Renal cortical epithelial cell (primary cell): ENCODE data around the gene CARS2. TPM values are rescaled to one million over a fixed set of nuclear protein-coding genes. Genes with fewer than 3 reads are reported as not detected.
"Not testable (repeated sequence)": the region's sequence is repeated elsewhere in the genome, so short reads cannot be mapped to it uniquely, and the experiment has no call there.

Experiments
- DNase-seq: peaks from one replicate; pipeline ENCODE4 v3.0.0-alpha.2; 2011; ENCODE audit warnings: low read depth
- total RNA-seq: library from RNA; depleted of rRNA; stranded (reverse); fragments of >200 nt; gene quantifications from 2 replicates; pipeline ENCODE4 v1.2.3, GENCODE V29; 2014

The CARS2 gene
- total RNA-seq, 1 donor from 2014 or later, result 73.5 TPM

- DNase-seq, result no peak
These were observed 23.2 kb downstream of the CARS2 start for GRCh38 chr13:110682746-110683145.

- no peak for DNase-seq
These were observed 23.9 kb downstream of the CARS2 start for GRCh38 chr13:110681868-110682550.

- DNase-seq, result no peak
These were observed 25.1 kb downstream of the CARS2 start for GRCh38 chr13:110680852-110681251.

- no peak for DNase-seq
These were observed 28.0 kb downstream of the CARS2 start for GRCh38 chr13:110677731-110678545.

- no peak for DNase-seq
These were observed 29.0 kb downstream of the CARS2 start for GRCh38 chr13:110676595-110677587.

GRCh38 chr13:110669814-110670213 lies 36.1 kb downstream of the CARS2 start:
- DNase-seq, result not testable (repeated sequence)

GRCh38 chr13:110669036-110669435 lies 36.9 kb downstream of the CARS2 start:
- DNase-seq, result no peak

GRCh38 chr13:110666255-110666533 lies 39.7 kb downstream of the CARS2 start:
- DNase-seq, result no peak

GRCh38 chr13:110665491-110666254 lies 40.2 kb downstream of the CARS2 start:
- no peak for DNase-seq

- no peak for DNase-seq
These were observed 41.2 kb downstream of the CARS2 start for GRCh38 chr13:110664673-110665072.

GRCh38 chr13:110664041-110664440 lies 41.9 kb downstream of the CARS2 start:
- no peak for DNase-seq

- DNase-seq, result no peak
These were observed 42.4 kb downstream of the CARS2 start for GRCh38 chr13:110663491-110663890.

GRCh38 chr13:110662777-110663443 lies 43.0 kb downstream of the CARS2 start:
- no peak for DNase-seq

- no peak for DNase-seq
These were observed 43.8 kb downstream of the CARS2 start for GRCh38 chr13:110662091-110662490.

GRCh38 chr13:110661256-110661655 lies 44.7 kb downstream of the CARS2 start:
- no peak for DNase-seq

GRCh38 chr13:110658218-110658911 lies 47.6 kb downstream of the CARS2 start:
- DNase-seq, result not testable (repeated sequence)

GRCh38 chr13:110657196-110657595 lies 48.7 kb downstream of the CARS2 start:
- DNase-seq, result no peak

- DNase-seq, result no peak
These were observed 52.1 kb downstream of the CARS2 start for GRCh38 chr13:110653851-110654250.

- DNase-seq, result no peak
These were observed 52.6 kb downstream of the CARS2 start for GRCh38 chr13:110653271-110653670.

- DNase-seq, result no peak
These were observed 53.2 kb downstream of the CARS2 start for GRCh38 chr13:110652764-110653163.
